ENCODE data around the gene TNPO3. TPM values are rescaled to one million over a fixed set of nuclear protein-coding genes. Genes with fewer than 3 reads are reported as not detected.
A peak's percentile ranks its signal among the peaks of the same experiment; 100 is the strongest.

Gene TNPO3
- total and polyA plus RNA-seq, 12 donors = 8.0 to 37.7 (median 29.6) TPM

DNA sequence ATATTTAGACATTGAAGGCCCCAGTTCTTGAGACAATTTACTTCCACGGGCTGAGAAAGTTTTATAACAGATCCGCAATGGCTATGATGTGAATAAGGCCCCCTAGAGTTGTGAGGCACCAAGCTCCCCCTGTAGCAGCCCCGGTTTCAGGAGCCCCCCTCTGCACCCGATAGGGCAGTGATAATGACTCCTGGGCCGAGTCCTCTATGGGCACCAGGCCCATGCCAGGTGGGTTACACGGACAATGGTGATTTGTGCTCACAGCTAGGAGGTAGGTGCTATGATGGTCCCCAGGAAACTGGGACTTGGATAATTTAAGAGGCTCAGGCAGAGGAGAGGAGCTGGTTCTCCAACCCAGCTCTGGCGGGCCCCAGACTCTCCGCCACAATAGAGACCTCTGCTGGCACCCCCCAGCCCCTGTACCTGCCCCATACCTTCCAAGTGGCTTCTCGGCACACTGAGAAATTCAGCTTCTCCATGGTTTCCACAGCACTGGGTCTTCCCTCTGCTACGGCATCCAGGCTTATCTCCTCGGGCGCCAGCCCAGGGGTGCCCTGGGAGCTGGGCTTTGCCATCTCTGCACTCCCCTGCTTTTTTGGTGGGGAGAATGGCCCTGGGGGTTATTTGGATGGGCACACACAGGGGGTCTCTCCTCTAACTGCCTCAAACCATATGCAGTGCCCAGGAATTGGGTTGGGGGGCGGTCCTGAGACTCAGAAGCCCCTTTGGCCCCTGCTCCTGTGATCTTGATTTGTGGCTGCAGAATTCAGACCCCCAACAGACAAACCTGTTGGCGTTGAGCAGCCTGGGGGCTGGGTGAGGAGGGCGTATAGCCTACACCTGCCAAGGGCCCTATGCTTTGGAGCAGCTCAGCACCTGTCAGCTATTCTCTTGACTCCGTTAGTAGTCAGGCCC, 132.2 kb downstream of the TNPO3 start:
- peaks cover 0 to 66% (median 35%) of the 10 kb centered on the region in 7 donors for H3K27me3 ChIP-seq

DNA sequence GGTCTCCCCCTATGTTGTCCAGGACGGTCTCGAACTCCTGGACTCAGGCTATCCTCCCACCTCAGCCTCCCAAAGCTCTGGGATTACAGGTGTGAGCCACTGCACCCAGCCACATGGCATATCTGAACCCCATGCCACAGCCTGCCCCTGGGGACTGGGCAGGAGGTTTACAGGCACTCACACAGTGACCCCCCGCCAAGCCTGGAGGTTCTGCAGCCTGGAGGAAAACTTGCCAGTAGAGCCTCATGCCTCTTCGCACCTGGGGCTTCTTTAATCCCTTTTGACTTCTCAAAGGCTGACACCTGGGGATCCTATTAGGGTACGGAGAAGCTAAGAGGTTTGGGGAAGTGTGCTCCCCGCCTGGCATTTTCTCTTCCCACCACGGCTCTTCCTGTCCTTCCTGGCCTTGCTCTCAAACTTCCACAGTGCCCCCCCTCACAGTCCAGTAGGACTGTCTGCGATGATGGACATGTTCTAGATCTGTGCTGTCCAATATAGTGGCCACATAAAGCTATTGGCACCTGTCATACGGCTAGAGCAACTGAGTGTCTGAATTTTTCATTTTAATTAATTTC, 133.0 kb downstream of the TNPO3 start:
- WGBS, 2 donors = 69 to 73% methylated on average over 9 of the region's 9 CpGs
- peaks cover 0 to 63% (median 39%) of the 10 kb centered on the region in 7 donors for H3K27me3 ChIP-seq
- intact Hi-C loops (cut with DNase I) = no loop called here
- no peaks in the 10 kb centered on the region for H3K9me3 ChIP-seq
- DNase-seq = no peak
- no peak for ATAC-seq
- no peak overlapping the region for H3K27ac ChIP-seq
- no peak overlapping the region for H3K4me3 ChIP-seq
- TF ChIP-seq, protein P1, sequence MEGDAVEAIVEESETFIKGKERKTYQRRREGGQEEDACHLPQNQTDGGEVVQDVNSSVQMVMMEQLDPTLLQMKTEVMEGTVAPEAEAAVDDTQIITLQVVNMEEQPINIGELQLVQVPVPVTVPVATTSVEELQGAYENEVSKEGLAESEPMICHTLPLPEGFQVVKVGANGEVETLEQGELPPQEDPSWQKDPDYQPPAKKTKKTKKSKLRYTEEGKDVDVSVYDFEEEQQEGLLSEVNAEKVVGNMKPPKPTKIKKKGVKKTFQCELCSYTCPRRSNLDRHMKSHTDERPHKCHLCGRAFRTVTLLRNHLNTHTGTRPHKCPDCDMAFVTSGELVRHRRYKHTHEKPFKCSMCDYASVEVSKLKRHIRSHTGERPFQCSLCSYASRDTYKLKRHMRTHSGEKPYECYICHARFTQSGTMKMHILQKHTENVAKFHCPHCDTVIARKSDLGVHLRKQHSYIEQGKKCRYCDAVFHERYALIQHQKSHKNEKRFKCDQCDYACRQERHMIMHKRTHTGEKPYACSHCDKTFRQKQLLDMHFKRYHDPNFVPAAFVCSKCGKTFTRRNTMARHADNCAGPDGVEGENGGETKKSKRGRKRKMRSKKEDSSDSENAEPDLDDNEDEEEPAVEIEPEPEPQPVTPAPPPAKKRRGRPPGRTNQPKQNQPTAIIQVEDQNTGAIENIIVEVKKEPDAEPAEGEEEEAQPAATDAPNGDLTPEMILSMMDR (IDR thresholded peaks at IDR 0.05) = no peak
- H3K4me1 ChIP-seq = peaks cover 0 to 4% (median 0%) of the 10 kb centered on the region in 9 donors
- no peaks in the 10 kb centered on the region for H3K36me3 ChIP-seq

More for the DNA sequence above, 132.2 kb downstream of the TNPO3 start:
- ATAC-seq (peak in 2 of 8 donors; percentile 19 to 34), DNase-seq (no peak)
- H3K9me3 ChIP-seq = no peaks in the 10 kb centered on the region
- intact Hi-C loops (cut with DNase I) = no loop called here
- TF ChIP-seq, protein P1 (IDR thresholded peaks at IDR 0.05) = no peak
- no peaks in the 10 kb centered on the region for H3K36me3 ChIP-seq
- WGBS, 2 donors = 81 to 83% methylated on average over 16 of the region's 16 CpGs
- no peak overlapping the region for H3K27ac ChIP-seq
- H3K4me3 ChIP-seq = no peak overlapping the region
- H3K4me1 ChIP-seq = peaks cover 0 to 4% (median 0%) of the 10 kb centered on the region in 9 donors

DNA sequence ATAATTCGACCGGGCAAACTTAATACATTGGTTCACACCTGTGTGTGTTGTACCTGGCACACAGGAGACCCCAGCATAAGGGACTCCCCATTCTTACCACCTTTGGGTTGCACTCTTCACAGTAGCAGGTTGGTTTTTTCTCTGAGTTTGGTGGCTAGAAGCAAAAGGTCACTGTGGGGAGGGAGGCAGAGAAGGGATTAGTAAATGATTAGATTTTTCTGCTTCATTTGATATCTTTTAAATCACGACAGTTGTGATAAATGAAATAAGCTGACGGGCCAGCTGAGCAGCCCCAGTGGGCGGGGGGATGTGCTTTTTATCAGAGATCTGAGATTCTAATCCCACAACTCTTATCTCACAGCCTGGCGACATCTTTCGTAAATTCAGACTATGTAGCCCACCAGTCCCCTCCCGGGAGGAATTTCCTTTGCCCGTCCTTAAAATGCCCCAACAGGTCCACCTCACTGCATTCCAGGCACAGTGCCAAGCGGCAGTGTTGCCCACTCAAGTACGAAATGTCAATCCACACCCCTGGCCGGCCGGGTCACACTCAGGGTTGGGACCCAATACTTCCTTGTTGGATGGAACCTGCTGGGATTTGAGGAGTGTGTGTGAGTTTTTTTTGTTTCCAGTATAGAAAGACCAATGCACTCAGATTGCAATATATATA, 133.9 kb downstream of the TNPO3 start:
- no peak for ATAC-seq
- intact Hi-C loops (cut with DNase I) = no loop called here
- WGBS, 2 donors = 34 to 44% methylated on average over 13 of the region's 13 CpGs
- Histone ChIP-seq H3K4me1 (peaks cover 0 to 4% (median under 1%) of the 10 kb centered on the region in 9 donors), H3K27me3 (peaks cover 0 to 67% (median 48%) of the 10 kb centered on the region in 7 donors), H3K9me3 (no peaks in the 10 kb centered on the region), H3K4me3 (no peak overlapping the region), H3K27ac (no peak overlapping the region), H3K36me3 (no peaks in the 10 kb centered on the region)
- TF ChIP-seq, protein P1 (IDR thresholded peaks at IDR 0.05) = no peak
- no peak for DNase-seq
